ACC112 (cell line): ENCODE data around the gene CCDC51.
A peak's percentile ranks its signal among the peaks of the same experiment; 100 is the strongest.

ENCODE experiments used
- H2AFZ ChIP-seq: fragments of 200-600 bp; sonication (generic); one replicate; pipeline ENCODE4 v1.6.0; 2017; ENCODE audit warnings: antibody characterized with exemption, low read length; ENCODE audit not compliant: unreplicated experiment
- H3K27ac ChIP-seq: fragments of 200-600 bp; sonication (generic); 2 replicates; pipeline ENCODE4 v1.5.1; 2014; ENCODE audit warnings: low read depth, mild to moderate bottlenecking, antibody characterized with exemption, low read length, moderate library complexity
- H3K27me3 ChIP-seq: fragments of 200-600 bp; sonication (generic); 2 replicates; pipeline ENCODE4 v1.6.1; 2014; ENCODE audit warnings: mild to moderate bottlenecking, antibody characterized with exemption, low read length, moderate library complexity, mixed read lengths; ENCODE audit not compliant: insufficient read depth
- H3K36me3 ChIP-seq: fragments of 200-600 bp; sonication (generic); 2 replicates; pipeline ENCODE4 v1.6.1; 2016; ENCODE audit warnings: mild to moderate bottlenecking, antibody characterized with exemption, low read length, moderate library complexity, mixed read lengths; ENCODE audit not compliant: insufficient read depth
- H3K4me1 ChIP-seq: fragments of 200-600 bp; sonication (generic); one replicate; pipeline ENCODE4 v1.6.1; 2016; ENCODE audit warnings: low read length, mixed read lengths; ENCODE audit not compliant: insufficient read depth, unreplicated experiment, control insufficient read depth
- H3K4me3 ChIP-seq: fragments of 200-600 bp; sonication (generic); 2 replicates; pipeline ENCODE4 v1.5.1; 2014; ENCODE audit warnings: mild to moderate bottlenecking, low read depth, low read length
- H3K79me2 ChIP-seq: fragments of 200-600 bp; sonication (generic); one replicate; pipeline ENCODE4 v1.6.0; 2016; ENCODE audit warnings: low read length; ENCODE audit not compliant: control insufficient read depth, unreplicated experiment, insufficient read depth

Gene CCDC51

DNA sequence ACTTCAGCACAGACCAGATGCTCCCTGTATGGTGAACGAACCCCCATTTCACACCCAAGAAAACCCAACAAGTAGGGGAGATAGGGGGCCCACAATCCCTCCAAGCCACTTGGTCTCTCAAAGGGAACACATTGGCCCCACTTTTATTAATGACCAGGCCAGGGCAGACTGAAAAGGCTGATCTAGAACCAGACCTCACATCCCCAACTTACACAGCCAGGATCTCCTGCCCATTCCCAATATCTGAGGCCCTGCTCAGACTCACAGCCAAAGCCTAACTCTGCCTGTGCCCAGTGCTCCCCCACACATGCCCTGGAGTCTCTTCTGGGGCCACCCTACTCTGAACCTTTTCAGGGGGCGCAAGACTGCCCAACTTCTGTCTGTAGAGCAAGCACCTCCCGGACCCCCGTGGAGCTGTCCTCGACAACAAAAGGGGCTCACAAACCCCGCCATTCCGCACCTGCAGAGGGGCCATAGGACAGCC, 11.8 kb downstream of the CCDC51 start:
- no peak overlapping the region for H3K27ac ChIP-seq
- H3K4me3 ChIP-seq: peak overlapping the region; percentile 85
- H2AFZ ChIP-seq: no peak overlapping the region
- H3K27me3 ChIP-seq: no peaks in the 10 kb centered on the region
- H3K79me2 ChIP-seq: no peaks in the 10 kb centered on the region
- peaks cover 23% of the 10 kb centered on the region for H3K4me1 ChIP-seq
- peaks cover 8% of the 10 kb centered on the region; the same call in 1 of the 2 replicates for H3K36me3 ChIP-seq

- Histone ChIP-seq H3K4me3 (no peak overlapping the region), H3K79me2 (no peaks in the 10 kb centered on the region), H3K36me3 (0 out of 2 replicates have a peak, but pooled peaks cover 6% of the 10 kb centered on the region), H3K27me3 (no peaks in the 10 kb centered on the region), H3K27ac (no peak overlapping the region), H2AFZ (no peak overlapping the region), H3K4me1 (peaks cover 19% of the 10 kb centered on the region)
Measured at GRCh38 chr3:48427630-48427962, 12.3 kb downstream of the CCDC51 start.

DNA sequence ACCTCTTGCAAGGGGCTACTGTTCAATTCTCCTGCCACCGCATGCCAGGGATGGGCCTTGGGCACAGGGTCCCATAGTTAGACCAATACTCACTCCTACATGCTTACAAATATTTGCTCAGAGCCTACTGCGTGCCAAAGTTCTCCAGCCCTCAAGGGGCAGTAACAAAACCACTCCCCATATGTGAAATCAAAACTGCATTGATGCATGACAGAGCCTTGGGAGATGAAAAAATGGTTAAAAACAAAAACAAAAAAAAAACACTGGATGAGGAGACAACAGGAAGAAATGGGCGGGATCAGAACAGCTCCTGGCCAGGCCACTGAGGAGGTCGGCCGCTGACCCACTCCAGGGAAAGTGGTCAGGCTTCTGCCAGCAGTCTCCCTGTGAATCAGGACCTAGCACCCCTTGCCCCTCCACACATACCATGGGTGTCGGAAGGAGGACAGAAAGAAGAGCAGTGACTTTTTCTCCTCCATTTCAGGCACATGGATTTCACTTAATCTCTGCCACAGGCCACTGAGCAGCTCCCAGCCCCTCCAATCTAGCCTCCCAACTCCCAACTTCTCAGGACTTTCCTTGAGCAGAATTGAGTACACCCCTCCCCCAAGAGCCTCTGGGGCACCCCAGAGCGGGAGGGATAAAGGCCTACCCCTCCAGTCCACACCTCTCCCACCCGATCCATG, 12.8 kb downstream of the CCDC51 start:
- Histone ChIP-seq H3K4me3 (no peak overlapping the region; the same call in 1 of the 2 replicates), H3K79me2 (no peaks in the 10 kb centered on the region), H3K4me1 (peaks cover 19% of the 10 kb centered on the region), H3K36me3 (0 out of 2 replicates have a peak, but pooled peaks cover 3% of the 10 kb centered on the region), H3K27me3 (no peaks in the 10 kb centered on the region), H2AFZ (no peak overlapping the region), H3K27ac (no peak overlapping the region)

- Histone ChIP-seq H3K36me3 (no peaks in the 10 kb centered on the region), H3K79me2 (no peaks in the 10 kb centered on the region), H3K4me1 (peaks cover 19% of the 10 kb centered on the region), H3K27me3 (no peaks in the 10 kb centered on the region), H2AFZ (no peak overlapping the region), H3K4me3 (no peak overlapping the region; the same call in 1 of the 2 replicates), H3K27ac (no peak overlapping the region)
Measured at GRCh38 chr3:48426401-48426909, 13.5 kb downstream of the CCDC51 start.

- H2AFZ ChIP-seq: no peak overlapping the region
- no peaks in the 10 kb centered on the region for H3K36me3 ChIP-seq
- no peak overlapping the region for H3K4me3 ChIP-seq
- H3K27ac ChIP-seq: no peak overlapping the region
- no peaks in the 10 kb centered on the region for H3K79me2 ChIP-seq
- no peaks in the 10 kb centered on the region for H3K27me3 ChIP-seq
- peaks cover 18% of the 10 kb centered on the region for H3K4me1 ChIP-seq
Measured at GRCh38 chr3:48425281-48425812, 14.6 kb downstream of the CCDC51 start.

DNA sequence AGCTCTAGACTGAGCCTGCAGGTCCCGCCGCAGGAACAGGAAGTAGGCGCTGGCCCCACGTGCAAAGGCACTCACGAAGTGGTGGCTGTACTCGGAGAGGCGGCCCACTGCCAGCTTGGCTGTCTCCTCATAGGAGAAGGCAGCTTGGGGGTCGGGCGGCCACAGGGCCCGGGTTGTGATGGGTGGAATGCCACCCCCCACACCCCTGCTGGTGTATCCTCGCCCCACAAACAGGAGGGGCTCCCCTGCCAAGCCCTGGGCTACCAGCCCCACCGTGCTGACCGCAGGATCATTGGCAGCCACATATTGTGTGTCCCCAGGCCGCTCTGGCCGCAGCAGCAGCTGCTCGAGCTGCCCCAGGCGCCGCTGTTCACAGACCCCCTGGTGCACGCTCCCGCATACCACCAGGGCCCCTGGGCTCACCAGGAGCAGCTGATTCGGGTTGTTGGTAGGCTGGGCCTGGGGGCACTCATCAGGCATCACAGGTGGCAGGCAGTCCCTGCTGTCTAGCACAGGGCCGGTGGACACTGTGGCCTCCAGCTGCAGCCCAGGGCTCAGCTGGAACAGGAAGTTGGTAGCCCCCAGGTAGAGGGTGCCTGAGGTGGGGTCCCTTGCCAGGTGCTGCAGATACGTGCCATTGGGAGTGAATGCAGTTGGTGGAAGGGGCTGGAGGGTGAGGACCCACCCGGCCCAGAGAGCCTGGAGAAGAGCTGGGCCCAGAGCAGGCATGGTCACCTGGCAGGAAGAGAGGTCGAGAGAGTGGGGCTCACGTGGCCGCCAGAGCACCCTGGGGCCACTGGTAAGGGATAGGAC, 15.8 kb downstream of the CCDC51 start:
- Histone ChIP-seq H3K4me3 (no peak overlapping the region), H3K36me3 (no peaks in the 10 kb centered on the region), H3K79me2 (no peaks in the 10 kb centered on the region), H2AFZ (no peak overlapping the region), H3K27ac (no peak overlapping the region), H3K27me3 (no peaks in the 10 kb centered on the region), H3K4me1 (peaks cover 11% of the 10 kb centered on the region)

DNA sequence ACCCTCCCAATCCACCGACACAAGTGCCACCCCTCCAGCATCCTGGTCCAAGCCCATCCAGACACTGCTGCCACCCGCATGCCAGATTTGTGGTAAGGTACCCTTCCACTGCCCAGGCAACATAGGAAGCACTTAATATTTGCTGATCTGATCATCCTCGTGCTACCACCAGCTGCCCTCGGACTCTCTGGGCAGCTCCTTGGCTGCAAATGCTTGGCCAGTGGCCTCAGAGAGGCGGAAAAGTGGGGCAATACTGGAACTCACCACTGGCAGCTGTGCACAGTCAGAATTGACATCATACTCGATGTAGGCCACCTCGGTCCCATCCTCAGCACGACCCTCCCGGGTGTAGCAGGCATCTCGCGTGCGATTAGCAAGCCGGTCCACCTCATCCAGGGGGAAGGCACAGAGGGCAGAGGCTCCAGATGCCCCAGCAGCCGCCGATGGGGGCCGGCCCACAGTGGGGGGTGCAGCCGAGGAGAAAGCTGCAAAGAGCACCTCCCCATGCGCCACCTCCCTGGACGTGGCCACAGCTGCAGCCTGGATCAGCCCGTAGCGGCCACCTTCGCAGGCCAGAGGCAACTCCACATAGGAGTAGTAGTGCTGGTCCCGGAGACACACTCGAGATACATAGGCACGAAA, 16.6 kb downstream of the CCDC51 start:
- no peaks in the 10 kb centered on the region for H3K79me2 ChIP-seq

DNA sequence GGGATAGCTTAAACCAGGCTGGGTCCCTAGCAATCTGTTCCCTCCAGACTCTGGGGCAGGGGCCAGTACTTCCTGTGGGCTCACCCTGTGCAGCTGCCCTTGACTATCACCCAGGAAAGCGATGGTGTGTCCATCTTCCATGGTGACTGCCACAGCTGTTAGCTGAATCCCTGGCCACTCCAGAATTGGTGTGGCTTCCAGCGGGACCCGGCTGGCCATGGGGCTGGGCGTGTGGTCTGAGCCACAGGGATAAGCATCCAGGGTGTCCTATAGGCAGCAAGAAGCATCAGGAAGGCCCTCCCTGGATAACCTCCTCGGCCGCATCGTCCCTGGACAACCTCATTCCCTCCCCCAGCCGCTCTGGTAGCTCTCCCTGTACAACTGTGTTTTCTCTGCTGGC, 17.2 kb downstream of the CCDC51 start:
- Histone ChIP-seq H3K27ac (no peak overlapping the region), H3K79me2 (no peaks in the 10 kb centered on the region), H3K36me3 (no peaks in the 10 kb centered on the region), H2AFZ (no peak overlapping the region), H3K4me1 (peaks cover 11% of the 10 kb centered on the region), H3K4me3 (no peak overlapping the region), H3K27me3 (no peaks in the 10 kb centered on the region)

More for the DNA sequence above, 16.6 kb downstream of the CCDC51 start:
- Histone ChIP-seq H3K27me3 (no peaks in the 10 kb centered on the region), H3K27ac (no peak overlapping the region), H3K4me3 (no peak overlapping the region), H2AFZ (no peak overlapping the region), H3K36me3 (no peaks in the 10 kb centered on the region), H3K4me1 (peaks cover 11% of the 10 kb centered on the region)

GRCh38 chr3:48422272-48422671, 17.6 kb downstream of the CCDC51 start:
- H3K27me3 ChIP-seq: no peaks in the 10 kb centered on the region
- no peak overlapping the region for H2AFZ ChIP-seq
- no peak overlapping the region for H3K27ac ChIP-seq
- H3K4me1 ChIP-seq: peaks cover 10% of the 10 kb centered on the region
- H3K79me2 ChIP-seq: no peaks in the 10 kb centered on the region
- H3K4me3 ChIP-seq: no peak overlapping the region
- H3K36me3 ChIP-seq: no peaks in the 10 kb centered on the region

DNA sequence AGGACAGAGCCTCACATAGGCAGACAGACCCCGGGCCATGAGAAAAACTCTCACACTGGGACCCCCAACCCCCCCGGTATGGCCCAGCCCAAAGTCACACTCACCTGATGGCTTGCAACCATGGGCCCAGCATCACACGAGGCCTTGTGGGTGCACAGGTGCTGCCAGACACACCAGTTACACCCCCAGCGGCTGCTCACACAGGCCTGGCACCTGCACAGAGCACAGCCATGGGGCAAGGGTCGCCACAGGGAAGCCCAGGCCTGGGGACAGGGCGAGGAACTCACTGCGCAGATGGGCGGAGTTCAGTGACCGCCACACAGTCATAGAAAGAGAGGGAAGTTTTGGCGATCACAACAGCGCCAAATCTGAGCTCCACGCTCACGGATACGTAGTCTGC, 19.4 kb downstream of the CCDC51 start:
- Histone ChIP-seq H3K36me3 (no peaks in the 10 kb centered on the region), H2AFZ (no peak overlapping the region), H3K79me2 (no peaks in the 10 kb centered on the region), H3K4me1 (no peaks in the 10 kb centered on the region), H3K27me3 (no peaks in the 10 kb centered on the region), H3K27ac (no peak overlapping the region), H3K4me3 (no peak overlapping the region)
